Activated T-helper 2 cell treated with anti-CD3 and anti-CD28 coated beads, Interferon-gamma antibody, Interleukin-2, Interleukin-4, amounts not matched to agents 10 μg/mL and 5 μg/mL and 100 μg/mL, durations not matched to agents 14 hours and 24 hours and 36 hours (primary cell): ENCODE measurements around the gene EVI2B. TPM values are rescaled to one million over a fixed set of nuclear protein-coding genes. Genes with fewer than 3 reads are reported as not detected.
A peak's percentile ranks its signal among the peaks of the same experiment; 100 is the strongest.
"Not testable (repeated sequence)": the region's sequence is repeated elsewhere in the genome, so short reads cannot be mapped to it uniquely, and the experiment has no call there.

Experiments
- DNase-seq: peaks from one replicate; pipeline ENCODE4 v3.0.0; 2021; ENCODE audit warnings: low spot score
- H3K27ac Mint-ChIP-seq: one replicate; pipeline ENCODE4 v1.8.0; 2021; ENCODE audit warnings: mixed read lengths
- H3K27me3 Mint-ChIP-seq: one replicate; pipeline ENCODE4 v1.8.0; 2021; ENCODE audit warnings: low read depth, mixed read lengths
- H3K36me3 Mint-ChIP-seq: one replicate; pipeline ENCODE4 v1.8.0; 2021; ENCODE audit warnings: low read depth, mixed read lengths
- H3K4me1 Mint-ChIP-seq: one replicate; pipeline ENCODE4 v1.8.0; 2021; ENCODE audit warnings: low read depth, mixed read lengths
- H3K4me3 Mint-ChIP-seq: one replicate; pipeline ENCODE4 v1.8.0; 2021; ENCODE audit warnings: low read depth, mild to moderate bottlenecking, moderate library complexity, mixed read lengths
- H3K9me3 Mint-ChIP-seq: one replicate; pipeline ENCODE4 v1.8.0; 2021; ENCODE audit warnings: mixed read lengths
- intact Hi-C: fragments of 100-400 bp; cut with micrococcal nuclease; formaldehyde crosslinking; loops from one replicate; pipeline ENCODE4 v1.15.1; 2023
- total RNA-seq: library from RNA; stranded (reverse); gene quantifications from 2 replicates; pipeline ENCODE4 v1.2.3, GENCODE V29; 2022

The EVI2B gene
- total RNA-seq, 1 donor from 2014 or later: 13.9 TPM

DNA sequence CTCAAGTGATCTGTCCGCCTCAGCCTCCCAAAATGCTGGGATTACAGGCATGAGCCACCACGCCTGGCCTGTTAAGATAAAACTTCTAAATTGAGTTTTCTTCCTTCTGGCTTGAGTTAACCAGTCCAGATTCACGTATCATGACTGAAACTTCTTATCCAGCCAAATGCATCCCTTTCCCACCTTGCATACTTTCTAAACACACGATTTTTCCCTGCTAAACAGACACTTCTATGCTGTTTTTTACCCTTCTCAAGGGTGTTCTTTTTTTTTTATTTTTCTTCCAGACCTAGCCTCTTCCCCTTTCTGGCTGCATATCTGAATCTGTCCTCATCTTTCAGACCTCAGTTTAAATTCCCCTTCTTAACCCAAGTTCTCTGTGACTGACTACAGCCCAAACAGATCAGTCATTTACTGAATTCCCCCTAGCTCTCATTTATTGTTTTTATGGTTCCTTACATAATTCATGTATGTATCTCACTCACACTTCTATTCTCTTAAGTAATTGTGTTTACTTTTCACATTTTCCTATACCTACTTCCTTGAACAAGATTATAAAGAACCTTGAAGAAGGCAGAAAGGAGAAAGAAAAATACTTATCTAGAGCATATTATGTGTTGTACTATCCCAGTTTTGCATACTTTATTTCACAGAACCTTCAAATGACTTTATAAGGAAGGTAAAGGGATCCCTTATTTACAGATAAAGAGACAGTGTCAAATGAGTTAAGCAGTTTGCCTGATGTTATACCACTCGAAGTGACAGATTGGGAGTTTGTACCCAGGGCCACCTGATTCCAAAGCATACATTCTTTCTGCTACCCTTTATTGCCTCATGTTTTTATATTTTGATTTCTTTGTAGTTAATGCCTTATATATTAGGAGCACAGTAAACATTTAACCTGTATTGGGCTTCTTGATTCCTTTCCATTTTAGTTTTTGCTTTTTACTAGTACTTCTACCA, 5.2 kb downstream of the EVI2B start:
- no peak for DNase-seq
- H3K27me3 Mint-ChIP-seq: no peaks in the 10 kb centered on the region
- H3K36me3 Mint-ChIP-seq: peaks cover 50% of the 10 kb centered on the region
- peak overlapping the region; percentile 86 for H3K27ac Mint-ChIP-seq
- peaks cover 8% of the 10 kb centered on the region for H3K9me3 Mint-ChIP-seq
- intact Hi-C loops: loop anchor here (1.0 to 5.0 kb wide), 2 partner anchors 13 to 64 kb away; partner anchors contain the start of gene EVI2A
- H3K4me1 Mint-ChIP-seq: peaks cover 48% of the 10 kb centered on the region
- peak overlapping the region; percentile 86 for H3K4me3 Mint-ChIP-seq

DNA sequence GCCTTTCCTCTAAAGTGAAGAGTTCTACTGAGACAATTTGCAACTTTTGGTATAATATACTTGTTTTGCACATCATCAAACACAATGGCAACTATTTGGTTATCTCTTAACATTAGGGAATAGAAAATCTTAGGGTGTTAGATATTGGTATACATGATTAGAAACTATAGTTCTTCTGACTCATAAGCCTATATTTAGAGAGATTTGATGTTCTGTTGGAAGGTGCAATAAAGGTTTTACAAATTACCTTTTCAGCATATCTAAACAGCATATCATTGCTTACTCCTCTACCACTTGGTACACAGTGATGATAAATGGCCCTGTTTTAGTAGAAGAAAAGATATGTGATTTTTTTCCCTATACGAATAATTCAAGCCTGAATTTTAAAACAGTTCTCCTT, 6.2 kb downstream of the EVI2B start:
- intact Hi-C loops: loop anchor here (1.0 to 5.0 kb wide), 2 partner anchors 14 to 65 kb away; partner anchors contain the start of gene EVI2A
- H3K4me1 Mint-ChIP-seq: peaks cover 48% of the 10 kb centered on the region
- H3K36me3 Mint-ChIP-seq: peaks cover 60% of the 10 kb centered on the region

DNA sequence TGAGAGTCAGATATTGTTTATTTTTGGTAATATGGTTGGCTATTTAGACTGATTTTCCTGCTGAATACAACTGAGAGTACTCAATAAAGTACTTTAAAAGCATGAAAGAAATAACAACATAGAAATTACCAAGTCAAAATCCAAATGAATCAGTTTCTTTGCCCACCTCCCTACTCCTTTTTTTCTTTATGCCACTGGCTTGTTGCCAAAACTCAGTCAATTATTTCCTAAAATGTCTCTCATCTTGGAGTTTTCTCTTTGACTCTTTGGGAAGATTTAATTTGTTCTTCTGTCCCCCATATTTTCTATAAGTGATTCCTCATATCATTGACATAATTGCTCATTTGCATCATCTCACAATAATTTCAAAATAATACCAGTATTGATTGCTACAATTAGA, 14.2 kb downstream of the EVI2B start:
- intact Hi-C loops: no loop called here

More for the DNA sequence above, 6.2 kb downstream of the EVI2B start:
- Mint-ChIP-seq H3K27me3 (no peaks in the 10 kb centered on the region), H3K27ac (no peak overlapping the region), H3K4me3 (no peak overlapping the region), H3K9me3 (peaks cover 8% of the 10 kb centered on the region)
- DNase-seq: no peak

DNA sequence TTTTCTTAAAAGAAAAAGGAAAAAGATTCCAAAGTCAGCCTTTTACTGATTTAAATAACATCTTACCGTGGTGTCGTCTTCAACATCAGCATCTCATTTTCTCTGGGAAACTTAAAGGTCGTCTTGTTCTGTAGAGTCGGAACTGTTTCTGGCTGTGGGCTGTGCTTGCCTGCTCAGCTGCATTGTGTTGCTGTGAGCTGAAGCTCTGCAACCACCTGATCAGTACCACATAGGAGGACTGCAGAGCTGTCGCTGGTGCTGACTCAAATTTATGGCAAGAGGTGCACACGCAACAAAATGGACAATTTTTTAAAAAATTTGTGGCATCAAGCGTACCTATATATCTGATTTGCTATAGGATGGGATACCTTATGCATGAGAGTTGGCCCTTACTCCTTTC, 16.8 kb downstream of the EVI2B start, which contains the start of gene OMG:
Gene OMG, minus strand, starts transcription at position 150 of the 400 bp plus-strand sequence. CDS start 908 bp downstream, outside the sequence.
- intact Hi-C loops: no loop called here
- no peaks in the 10 kb centered on the region for H3K9me3 Mint-ChIP-seq
- no peaks in the 10 kb centered on the region for H3K27me3 Mint-ChIP-seq
- peaks cover 7% of the 10 kb centered on the region for H3K4me1 Mint-ChIP-seq
- DNase-seq: no peak
- no peak within 1 kb of the TSS for H3K4me3 Mint-ChIP-seq
- H3K36me3 Mint-ChIP-seq: peaks cover 4% of the 10 kb centered on the region
- H3K27ac Mint-ChIP-seq: no peak within 1 kb of the TSS

More for the DNA sequence above, 14.2 kb downstream of the EVI2B start:
- Mint-ChIP-seq H3K27me3 (no peaks in the 10 kb centered on the region), H3K27ac (no peak overlapping the region), H3K4me1 (peaks cover 9% of the 10 kb centered on the region), H3K4me3 (no peak overlapping the region), H3K9me3 (peaks cover 3% of the 10 kb centered on the region), H3K36me3 (peaks cover 29% of the 10 kb centered on the region)
- no peak for DNase-seq

DNA sequence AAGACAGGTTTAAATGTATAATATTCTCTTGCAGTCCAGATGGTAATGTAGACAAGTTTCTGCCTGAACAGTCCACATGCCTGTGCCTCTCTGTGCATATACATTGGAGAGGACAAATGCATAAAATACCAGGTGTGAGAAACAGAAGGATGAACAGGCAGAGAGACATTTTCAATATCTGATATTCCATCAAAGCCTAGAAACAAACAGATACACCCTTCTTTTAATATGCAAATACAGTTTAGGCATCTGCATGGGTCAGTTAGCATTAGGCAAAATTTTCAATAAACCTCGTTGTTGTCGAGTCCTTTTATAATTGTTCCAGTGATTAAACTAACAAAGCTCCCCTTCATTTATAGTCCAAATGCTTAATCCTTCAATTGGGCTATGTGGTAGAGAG, 17.7 kb downstream of the EVI2B start:
- Mint-ChIP-seq H3K27ac (no peak overlapping the region), H3K4me1 (peaks cover 7% of the 10 kb centered on the region), H3K9me3 (no peaks in the 10 kb centered on the region), H3K36me3 (peaks cover 4% of the 10 kb centered on the region), H3K4me3 (no peak overlapping the region), H3K27me3 (no peaks in the 10 kb centered on the region)
- intact Hi-C loops: no loop called here
- no peak for DNase-seq

DNA sequence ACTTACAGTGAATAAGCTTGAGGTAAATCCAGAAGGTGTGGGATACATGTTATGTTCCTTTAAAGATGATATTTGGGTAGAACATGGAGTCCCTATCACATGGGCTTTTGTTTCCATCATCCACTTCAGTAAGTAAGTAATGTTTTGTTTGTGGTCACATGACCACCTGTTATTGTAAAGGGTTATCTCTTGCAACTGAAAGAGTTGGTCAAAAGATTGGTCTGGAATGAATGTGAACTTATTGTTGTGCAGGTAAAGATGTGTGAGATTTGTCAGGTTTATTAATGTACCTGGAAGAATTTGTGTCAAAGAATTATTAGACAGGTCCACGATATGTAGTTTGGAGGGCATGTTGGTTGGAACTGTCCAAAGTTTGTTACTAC, 18.4 kb downstream of the EVI2B start:
- DNase-seq: no peak
- Mint-ChIP-seq H3K27me3 (no peaks in the 10 kb centered on the region), H3K4me3 (no peak overlapping the region), H3K36me3 (no peaks in the 10 kb centered on the region), H3K9me3 (no peaks in the 10 kb centered on the region), H3K27ac (no peak overlapping the region), H3K4me1 (peaks cover 7% of the 10 kb centered on the region)
- intact Hi-C loops: no loop called here

DNA sequence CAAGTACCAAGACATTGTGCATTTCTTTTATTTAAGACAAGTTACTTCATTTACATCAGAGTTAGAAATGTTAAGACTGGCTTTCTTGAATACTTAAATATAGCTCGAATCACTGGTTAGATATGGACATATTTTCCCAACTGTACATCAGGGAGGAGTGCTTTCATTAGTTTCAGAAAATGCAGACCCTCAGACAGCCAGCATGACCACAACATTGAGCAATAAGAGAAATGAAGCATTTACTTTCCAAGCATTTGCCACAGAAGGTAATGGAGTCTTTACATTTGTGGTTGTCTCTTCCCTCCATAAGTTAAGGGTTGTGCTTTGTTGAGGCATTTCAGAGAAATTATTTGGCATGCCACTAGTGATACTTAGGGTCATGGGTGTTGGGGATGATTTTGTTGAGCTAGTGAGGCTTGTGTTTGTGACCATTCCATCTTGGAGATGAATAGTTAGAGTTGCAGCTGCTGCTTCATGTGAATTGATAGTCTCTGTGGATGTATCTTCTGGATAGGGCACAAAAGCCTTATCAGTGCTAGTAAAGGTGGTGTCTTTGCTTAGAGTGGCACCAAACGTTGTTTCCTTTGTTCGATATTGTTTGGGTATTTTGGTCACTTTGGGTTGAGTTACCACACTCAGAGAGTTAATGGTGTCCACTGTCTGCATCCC, 18.9 kb downstream of the EVI2B start:
- Mint-ChIP-seq H3K36me3 (peaks cover 3% of the 10 kb centered on the region), H3K4me3 (no peak overlapping the region), H3K9me3 (no peaks in the 10 kb centered on the region), H3K27ac (no peak overlapping the region), H3K27me3 (no peaks in the 10 kb centered on the region), H3K4me1 (peaks cover 11% of the 10 kb centered on the region)
- DNase-seq: no peak
- intact Hi-C loops: no loop called here

DNA sequence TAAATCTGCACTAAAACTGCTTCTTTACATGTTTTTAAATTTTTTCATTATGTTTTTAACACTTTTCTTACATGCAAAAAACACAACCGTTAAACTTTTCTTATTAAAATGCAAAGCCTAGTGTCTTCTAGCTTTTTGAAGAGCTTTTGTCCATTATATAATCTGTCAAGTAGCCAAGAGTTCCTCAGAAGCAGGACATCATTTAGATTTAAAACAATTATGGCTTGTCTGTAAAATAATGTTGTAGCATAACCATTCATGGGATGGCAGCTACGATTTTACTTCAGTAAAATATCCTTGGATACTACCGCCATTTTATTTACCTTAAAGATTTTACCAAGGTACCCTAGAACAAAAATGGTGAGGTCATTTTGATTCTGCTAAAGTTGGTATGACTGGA, 19.6 kb downstream of the EVI2B start:
- intact Hi-C loops: no loop called here
- Mint-ChIP-seq H3K4me3 (no peak overlapping the region), H3K4me1 (peaks cover 11% of the 10 kb centered on the region), H3K9me3 (no peaks in the 10 kb centered on the region), H3K27ac (no peak overlapping the region), H3K36me3 (peaks cover 3% of the 10 kb centered on the region), H3K27me3 (no peaks in the 10 kb centered on the region)
- DNase-seq: no peak

DNA sequence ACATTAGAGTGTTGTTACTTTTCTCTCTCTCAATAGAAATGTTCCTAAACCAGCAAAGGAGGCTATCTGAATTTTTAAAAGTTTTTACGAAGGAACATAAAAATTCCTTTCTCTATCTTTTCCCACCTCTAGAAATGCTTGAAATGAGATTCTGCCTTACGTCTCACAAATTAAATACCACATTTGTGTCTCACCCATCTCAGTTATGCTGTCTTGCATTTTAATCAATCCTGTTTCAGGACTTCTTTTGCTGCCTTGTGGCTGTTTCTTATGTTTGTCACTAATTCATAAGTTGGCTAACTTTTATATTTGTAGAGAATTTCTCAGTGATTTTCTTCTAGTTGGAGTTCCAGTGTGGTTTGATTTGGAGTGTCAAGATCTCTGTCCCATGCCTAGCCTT, 20.3 kb downstream of the EVI2B start:
- Mint-ChIP-seq H3K27me3 (no peaks in the 10 kb centered on the region), H3K4me3 (no peak overlapping the region), H3K36me3 (peaks cover 3% of the 10 kb centered on the region), H3K9me3 (no peaks in the 10 kb centered on the region), H3K4me1 (peaks cover 14% of the 10 kb centered on the region), H3K27ac (no peak overlapping the region)
- DNase-seq: no peak
- intact Hi-C loops: no loop called here

DNA sequence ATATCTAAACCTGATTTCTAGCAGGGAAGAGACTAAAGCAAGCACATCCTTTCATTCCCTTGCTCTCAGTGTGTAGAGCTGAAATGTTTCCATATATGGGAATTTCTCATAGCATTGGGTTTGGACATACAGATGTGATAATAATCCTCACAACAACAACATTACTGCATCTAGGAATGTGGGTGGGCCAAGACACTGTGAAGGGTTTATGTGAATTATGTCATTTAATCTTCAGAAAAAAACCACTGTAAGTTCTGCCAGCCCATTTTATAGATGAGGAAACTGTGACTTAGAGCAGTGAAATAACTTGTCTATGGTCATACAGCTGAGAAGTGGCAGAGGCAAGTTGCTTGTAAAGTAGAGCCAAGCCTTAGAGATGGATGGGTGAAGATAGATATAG, 22.0 kb downstream of the EVI2B start:
- H3K36me3 Mint-ChIP-seq: peaks cover 9% of the 10 kb centered on the region
- H3K27ac Mint-ChIP-seq: no peak overlapping the region
- no peaks in the 10 kb centered on the region for H3K9me3 Mint-ChIP-seq
- H3K4me3 Mint-ChIP-seq: no peak overlapping the region
- DNase-seq: no peak
- H3K4me1 Mint-ChIP-seq: peaks cover 14% of the 10 kb centered on the region
- no peaks in the 10 kb centered on the region for H3K27me3 Mint-ChIP-seq
- intact Hi-C loops: no loop called here

DNA sequence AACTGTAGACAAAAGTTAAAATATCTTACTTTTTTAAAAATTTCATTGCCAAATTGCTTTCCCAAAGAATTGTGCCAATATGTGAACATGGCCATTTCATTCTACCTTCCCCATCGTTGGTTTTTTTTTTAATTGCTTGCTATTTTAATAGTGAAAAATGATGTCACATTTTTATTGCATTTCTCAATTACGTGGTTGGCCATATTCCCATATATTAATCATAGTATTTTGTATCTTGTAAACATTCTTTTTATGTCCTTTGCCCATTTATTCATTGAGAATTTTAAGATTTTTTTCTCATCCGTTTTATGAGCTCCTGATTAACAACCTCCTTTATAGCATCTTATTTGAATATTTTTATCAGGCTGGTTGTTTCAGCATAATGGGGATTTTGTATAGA, 24.1 kb downstream of the EVI2B start:
- Mint-ChIP-seq H3K9me3 (no peaks in the 10 kb centered on the region), H3K4me3 (no peak overlapping the region), H3K36me3 (peaks cover 9% of the 10 kb centered on the region), H3K4me1 (peaks cover 7% of the 10 kb centered on the region), H3K27ac (no peak overlapping the region), H3K27me3 (no peaks in the 10 kb centered on the region)
- no peak for DNase-seq
- intact Hi-C loops: no loop called here

DNA sequence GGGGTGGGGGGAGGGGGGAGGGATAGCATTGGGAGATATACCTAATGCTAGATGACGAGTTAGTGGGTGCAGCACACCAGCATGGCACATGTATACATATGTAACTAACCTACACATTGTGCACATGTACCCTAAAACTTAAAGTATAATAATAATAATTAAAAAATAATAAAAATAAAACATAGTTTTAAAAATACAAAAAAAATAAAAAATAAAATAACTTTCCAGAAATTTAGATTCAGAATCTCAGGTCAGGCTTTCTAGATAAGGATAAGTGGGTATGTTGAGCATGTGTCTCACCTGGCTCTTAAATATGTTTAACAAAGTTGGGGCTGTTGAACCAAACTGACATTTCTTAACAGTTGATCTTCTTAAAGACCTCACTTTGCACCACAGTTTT, 25.9 kb downstream of the EVI2B start:
- H3K9me3 Mint-ChIP-seq, DNase-seq, H3K27me3 Mint-ChIP-seq, intact Hi-C loops, H3K4me1 Mint-ChIP-seq, H3K4me3 Mint-ChIP-seq, H3K27ac Mint-ChIP-seq, H3K36me3 Mint-ChIP-seq: not testable (repeated sequence)

DNA sequence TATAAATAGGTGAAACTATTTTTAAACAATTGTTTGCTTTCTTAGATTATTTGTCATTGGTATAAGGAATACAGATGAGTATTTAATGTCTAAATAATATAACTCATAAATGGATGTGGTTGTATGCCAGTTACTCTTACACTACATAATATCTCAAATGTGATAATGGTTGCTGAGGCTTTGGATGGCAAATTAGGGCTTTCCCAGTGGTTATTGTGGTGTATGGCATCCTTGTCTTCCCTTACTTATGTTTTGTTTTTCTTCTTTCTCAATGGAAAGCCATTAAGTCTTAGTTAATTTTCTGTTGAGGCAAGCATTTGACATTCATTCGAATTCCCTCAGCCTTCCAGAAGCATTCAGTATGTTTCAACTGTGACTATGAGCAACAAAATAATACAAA, 27.3 kb downstream of the EVI2B start:
- H3K4me3 Mint-ChIP-seq: no peak overlapping the region
- intact Hi-C loops: no loop called here
- H3K27me3 Mint-ChIP-seq: no peaks in the 10 kb centered on the region
- H3K27ac Mint-ChIP-seq: no peak overlapping the region
- peaks cover 12% of the 10 kb centered on the region for H3K36me3 Mint-ChIP-seq
- no peak for DNase-seq
- no peaks in the 10 kb centered on the region for H3K9me3 Mint-ChIP-seq
- H3K4me1 Mint-ChIP-seq: peaks cover 7% of the 10 kb centered on the region
